ENCODE data around the gene SPTBN5.

The SPTBN5 gene

GRCh38 chr15:41882689-41883483, 11.0 kb downstream of the SPTBN5 start:
- peak in 1 of 2 experiments; percentile 40 for DNase-seq

- DNase-seq, result peak in 1 of 2 experiments; percentile 51
Observed at GRCh38 chr15:41881920-41882688, 11.7 kb downstream of the SPTBN5 start.

- DNase-seq, result no peak
Observed at GRCh38 chr15:41881550-41881919, 12.3 kb downstream of the SPTBN5 start.

DNA sequence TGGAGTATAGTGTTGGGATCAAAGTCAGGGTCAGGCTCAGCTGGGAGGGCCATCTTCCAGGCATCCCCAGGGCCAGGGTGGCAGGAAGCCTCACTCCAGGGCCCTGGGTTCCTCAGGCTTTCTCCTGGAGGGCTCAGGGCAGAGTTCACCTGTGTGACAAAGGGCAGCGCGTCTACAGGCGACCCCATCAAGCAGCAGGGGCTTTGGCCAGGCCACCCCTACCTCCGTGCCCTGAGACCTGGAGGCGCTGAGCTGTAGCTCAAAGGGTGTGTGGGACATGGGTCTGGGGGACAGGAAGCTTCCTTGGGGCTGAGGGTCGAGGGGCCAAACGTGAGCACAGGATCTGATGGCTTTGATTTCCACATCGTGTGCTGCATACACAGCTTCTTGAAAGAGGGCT, 12.8 kb downstream of the SPTBN5 start:
- no peak for DNase-seq

DNA sequence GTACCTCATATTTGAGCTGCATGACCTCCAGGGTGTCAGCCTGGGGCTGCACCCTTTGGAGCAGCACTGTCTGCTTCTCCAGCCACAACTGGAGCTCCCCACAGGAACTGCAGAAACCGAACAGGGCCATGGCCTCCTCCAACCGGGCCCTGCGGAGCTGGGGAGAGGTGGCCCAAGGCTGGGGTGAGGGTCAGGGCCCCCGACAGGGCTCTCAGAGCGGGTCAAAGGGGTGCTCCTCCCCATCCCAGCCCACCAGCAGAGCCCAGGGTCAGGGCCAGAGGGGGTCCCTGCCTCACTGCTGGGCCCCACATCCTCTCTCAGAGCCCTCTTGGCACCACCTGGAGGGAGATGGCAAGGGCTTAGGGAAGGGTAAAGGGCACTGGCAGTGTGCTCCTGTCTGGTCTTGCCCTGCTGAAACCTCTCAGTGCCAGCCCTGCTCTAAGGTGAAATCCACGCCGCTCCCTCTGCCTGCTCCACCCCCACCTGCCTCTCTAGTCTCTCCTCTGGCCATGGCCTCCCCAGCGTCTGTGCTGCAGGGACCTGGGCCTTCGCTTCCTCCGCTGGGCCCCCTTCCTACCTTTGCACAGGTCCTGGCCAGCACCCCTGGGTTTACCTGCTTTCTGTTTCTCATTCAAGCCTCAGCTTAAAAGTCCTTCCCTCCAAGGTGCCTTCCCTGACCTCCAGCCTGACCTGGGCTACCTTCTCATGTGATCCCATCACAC, 13.5 kb downstream of the SPTBN5 start:
- DNase-seq, result no peak

- DNase-seq, result no peak
Observed at GRCh38 chr15:41879321-41879845, 14.5 kb downstream of the SPTBN5 start.

DNA sequence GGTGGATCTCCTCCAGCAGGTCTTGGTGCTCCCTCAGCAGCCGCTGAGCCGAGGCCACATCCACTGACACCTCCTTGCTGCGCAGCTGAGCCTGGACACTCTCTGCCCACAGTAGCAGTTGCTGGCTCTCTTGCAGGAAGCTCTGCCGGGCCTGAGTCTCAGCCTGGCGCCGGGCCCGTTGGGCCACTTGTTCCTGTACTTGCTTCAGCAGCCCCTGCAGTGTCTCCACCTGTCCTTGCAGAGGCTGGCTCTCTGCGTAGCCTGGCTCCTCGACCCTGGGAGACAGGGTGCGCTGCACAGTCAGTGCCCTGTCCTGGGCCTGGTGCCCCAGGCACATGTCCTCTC, 15.5 kb downstream of the SPTBN5 start:
- peak in 1 of 2 experiments; percentile 13 for DNase-seq

DNA sequence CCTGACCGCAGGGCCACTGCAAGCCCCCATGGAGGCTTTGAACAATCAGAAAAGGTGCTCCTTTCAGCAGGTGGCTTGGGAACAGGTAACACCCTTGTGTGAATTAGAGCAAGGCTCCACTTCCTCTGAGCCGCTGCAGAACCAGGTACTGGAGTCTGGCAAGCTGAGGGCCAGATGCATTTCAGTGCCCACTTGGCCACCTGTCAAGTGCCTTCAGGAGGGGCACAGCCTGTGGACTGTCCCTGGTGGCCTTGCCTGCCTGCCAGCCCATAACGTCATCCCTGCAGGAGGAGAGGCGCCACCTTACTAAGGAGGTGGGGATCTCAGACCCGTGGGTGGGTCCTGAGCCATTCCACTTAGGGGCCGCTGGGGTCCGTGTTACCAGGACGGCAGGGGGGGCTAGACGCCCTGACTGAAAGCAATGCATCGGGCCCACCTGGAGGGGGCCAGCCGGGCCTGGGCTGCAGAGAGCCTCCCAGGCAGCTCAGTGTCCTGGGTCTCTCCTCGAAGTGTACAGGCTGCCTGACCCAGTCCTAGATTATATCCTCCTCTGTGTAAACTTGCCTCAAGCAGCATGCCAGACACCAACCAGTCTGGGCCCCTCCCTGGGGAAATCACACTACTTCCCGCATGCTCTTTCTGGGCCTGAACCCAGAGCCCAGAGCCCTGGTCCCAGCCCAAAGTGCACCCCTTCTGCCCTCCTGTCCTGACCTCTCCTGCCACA, 16.1 kb downstream of the SPTBN5 start:
- peak in 1 of 2 experiments; percentile 59 for DNase-seq

DNA sequence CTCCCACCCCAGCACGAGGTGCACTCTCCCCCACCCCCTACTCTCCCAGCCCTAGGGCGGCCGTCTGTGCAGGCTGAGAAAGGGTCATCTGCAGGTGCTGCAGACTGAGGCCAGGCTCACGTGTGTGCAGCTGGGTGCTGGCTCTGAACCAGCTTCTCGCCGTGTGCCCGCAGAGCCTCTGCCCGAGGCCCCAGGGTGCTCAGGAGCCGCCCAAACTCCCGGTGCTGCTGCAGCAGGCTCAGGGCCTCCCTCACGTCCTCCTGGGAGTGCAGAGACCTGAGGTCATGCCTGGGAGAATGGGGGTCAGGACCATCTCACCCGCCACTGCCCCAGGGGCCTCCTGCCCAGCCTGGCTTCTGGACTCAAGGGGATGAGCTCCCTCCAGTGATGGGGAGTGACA, 17.2 kb downstream of the SPTBN5 start:
- no peak for DNase-seq

GRCh38 chr15:41876007-41876406, 17.8 kb downstream of the SPTBN5 start:
- no peak for DNase-seq

DNA sequence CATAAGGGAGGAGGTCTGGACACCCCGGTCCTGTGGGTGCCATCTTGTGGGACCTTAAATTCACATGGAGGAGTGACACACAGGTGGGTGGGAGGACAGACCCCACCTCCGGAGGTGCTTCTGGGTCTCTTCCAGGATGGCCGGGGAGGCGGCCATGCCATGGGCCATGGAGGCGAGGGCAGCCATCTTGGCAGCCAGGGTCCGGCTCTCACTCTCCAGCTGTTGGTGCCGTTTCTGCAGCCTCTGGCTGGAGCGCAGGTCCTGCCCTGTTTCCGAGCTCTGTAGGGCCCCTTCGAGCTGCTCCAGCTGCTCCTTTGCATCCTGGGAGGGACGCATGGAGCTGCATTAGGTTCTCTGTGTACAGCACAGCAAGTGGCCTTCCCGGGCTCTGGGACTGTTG, 19.1 kb downstream of the SPTBN5 start:
- DNase-seq, result no peak

DNA sequence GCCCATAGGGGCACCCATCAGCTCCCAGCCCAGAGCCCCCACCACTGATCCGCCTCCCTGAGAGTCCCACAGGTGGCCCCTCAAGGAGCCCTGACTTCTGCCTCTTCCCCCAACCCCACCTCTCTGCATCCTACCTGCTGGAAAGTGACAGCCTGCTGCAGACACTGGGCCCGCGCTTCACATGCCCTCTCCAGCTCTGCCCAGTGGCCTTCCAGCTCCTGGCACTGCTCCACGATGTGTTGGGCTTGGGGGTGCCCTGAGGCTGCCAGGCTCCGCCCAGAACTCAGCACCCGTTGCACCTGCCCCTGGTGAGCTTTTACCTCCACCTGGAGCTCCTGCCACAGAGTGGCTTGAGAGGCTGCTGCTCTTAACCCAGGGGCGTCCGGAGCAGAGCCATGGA, 20.1 kb downstream of the SPTBN5 start:
- DNase-seq, result no peak

GRCh38 chr15:41872166-41872747, 21.6 kb downstream of the SPTBN5 start:
- DNase-seq, result no peak

DNA sequence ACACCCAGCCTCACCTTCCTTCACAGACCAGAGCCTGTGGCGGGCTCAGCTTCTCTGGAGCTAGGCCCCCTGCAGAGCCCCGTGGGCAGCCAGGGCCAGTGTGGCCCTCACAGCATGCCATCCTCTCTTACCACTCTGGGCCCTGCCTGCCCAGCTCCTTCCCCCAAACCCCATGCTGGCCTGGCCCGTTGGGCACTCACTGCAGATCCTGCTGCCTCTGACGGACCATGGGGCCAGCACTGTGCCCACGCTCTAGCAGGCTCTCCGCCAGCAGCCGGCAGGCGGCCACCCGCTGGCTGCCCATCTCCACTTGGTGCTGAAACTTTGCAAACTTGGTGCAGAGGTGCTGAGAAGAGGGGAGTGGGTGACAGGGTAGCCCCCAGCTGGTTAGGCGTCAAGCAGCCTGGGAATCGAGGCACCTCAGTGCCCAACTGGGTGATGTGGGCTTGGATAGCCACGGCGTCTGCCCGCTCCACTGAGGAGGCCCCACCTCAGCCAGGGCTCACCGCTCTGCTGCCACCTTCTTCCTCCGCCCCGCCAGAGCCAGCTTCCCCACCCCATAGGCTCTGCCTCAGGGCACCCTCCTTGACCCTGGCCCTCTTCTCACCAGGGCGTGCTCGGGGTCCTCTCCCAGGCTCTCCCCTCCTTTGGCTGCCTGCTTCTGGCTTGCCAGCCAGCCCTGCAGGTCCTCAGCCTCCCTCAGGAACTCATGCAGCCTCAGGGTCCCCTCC, 22.5 kb downstream of the SPTBN5 start:
- no peak for DNase-seq

DNA sequence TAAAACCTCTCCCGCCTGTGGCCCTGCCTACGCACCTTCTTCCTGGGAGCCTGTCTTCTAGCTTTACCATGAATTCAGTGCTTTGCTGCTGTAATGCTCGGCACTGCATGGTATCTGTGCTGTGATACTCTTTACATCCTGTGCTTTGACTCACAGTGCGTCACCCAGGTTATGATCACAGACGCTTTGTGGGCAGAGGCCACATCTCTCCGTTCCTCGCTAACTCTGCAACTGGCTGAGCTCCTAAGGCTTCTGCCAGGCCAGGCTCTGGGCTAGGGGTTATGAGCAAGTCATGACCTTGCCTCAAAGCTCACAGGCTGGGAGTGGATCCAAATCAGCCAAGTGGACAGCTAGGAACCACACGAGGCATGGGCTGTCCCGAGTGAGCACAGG, 23.2 kb downstream of the SPTBN5 start:
- DNase-seq, result no peak

GRCh38 chr15:41869770-41870688, 23.8 kb downstream of the SPTBN5 start:
- no peak for DNase-seq

- DNase-seq, result no peak
Observed at GRCh38 chr15:41868321-41868720, 25.5 kb downstream of the SPTBN5 start.

- no peak for DNase-seq
Observed at GRCh38 chr15:41866872-41867579, 26.8 kb downstream of the SPTBN5 start.

DNA sequence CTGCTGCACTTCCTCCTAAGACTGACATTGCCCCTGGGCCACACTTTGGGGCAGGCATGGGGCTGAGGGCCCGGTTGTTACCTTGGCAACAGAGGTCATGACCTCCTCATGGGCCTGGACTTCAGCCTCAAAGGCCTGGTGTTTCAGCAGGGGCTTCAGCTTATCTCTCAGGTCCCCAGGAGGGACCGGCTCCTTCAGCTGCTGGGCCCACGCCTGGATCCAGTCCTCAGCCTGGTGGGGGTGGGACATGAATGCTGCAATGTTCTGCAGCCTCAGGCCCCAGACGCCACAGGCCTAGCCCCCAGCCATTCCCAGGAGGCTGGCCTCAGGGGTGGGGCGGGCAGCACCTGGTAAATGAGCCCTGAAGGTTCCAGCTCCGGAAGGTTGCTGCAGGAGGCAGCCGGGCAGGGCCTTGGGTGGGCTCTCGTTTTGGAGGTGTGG, 27.6 kb downstream of the SPTBN5 start:
- DNase-seq, result no peak
